ENCODE measurements around the gene SMAD5. TPM values are rescaled to one million over a fixed set of nuclear protein-coding genes. Genes with fewer than 3 reads are reported as not detected.

The SMAD5 gene
- total RNA-seq, 2 donors from 2014 or later: 5.8 to 12.1 TPM

- Mint-ChIP-seq H3K36me3 (no peaks in the 10 kb centered on the region), H3K9me3 (no peaks in the 10 kb centered on the region), H3K27ac (no peak overlapping the region)
- ATAC-seq (no peak), DNase-seq (ENCODE audit: low spot score in 2 of 2) (no peak)
Observed at GRCh38 chr5:136182618-136183017, 50.0 kb downstream of the SMAD5 start.

- DNase-seq (ENCODE audit: low spot score in 2 of 2) (no peak), ATAC-seq (no peak)
- Mint-ChIP-seq H3K27ac (no peak overlapping the region), H3K9me3 (peaks cover 0 to 3% of the 10 kb centered on the region in 2 donors), H3K36me3 (no peaks in the 10 kb centered on the region)
Observed at GRCh38 chr5:136185974-136186665, 53.5 kb downstream of the SMAD5 start.

- Mint-ChIP-seq H3K27ac (no peak overlapping the region), H3K9me3 (peaks cover 0 to 3% of the 10 kb centered on the region in 2 donors), H3K36me3 (peaks cover 0 to 5% of the 10 kb centered on the region in 2 donors)
- ATAC-seq: no peak
- DNase-seq (ENCODE audit: low spot score in 2 of 2): no peak
Observed at GRCh38 chr5:136186796-136187195, 54.2 kb downstream of the SMAD5 start.

GRCh38 chr5:136188859-136189258, 56.2 kb downstream of the SMAD5 start:
- no peak overlapping the region for H3K27ac Mint-ChIP-seq
- peaks cover 0 to 8% of the 10 kb centered on the region in 2 donors for H3K36me3 Mint-ChIP-seq

GRCh38 chr5:136190091-136190720, 57.6 kb downstream of the SMAD5 start:
- Mint-ChIP-seq H3K27ac (no peak overlapping the region), H3K36me3 (peaks cover 0 to 13% of the 10 kb centered on the region in 2 donors), H3K9me3 (peaks cover 0 to 3% of the 10 kb centered on the region in 2 donors)
- ATAC-seq (no peak), DNase-seq (ENCODE audit: low spot score in 2 of 2) (no peak)

More at GRCh38 chr5:136188859-136189258, 56.2 kb downstream of the SMAD5 start:
- ATAC-seq: no peak
- no peak for DNase-seq (ENCODE audit: low spot score in 2 of 2)
- peaks cover 0 to 3% of the 10 kb centered on the region in 2 donors for H3K9me3 Mint-ChIP-seq

- Mint-ChIP-seq H3K9me3 (peaks cover 0 to 3% of the 10 kb centered on the region in 2 donors), H3K36me3 (peaks cover 0 to 13% of the 10 kb centered on the region in 2 donors), H3K27ac (no peak overlapping the region)
- DNase-seq (ENCODE audit: low spot score in 2 of 2): no peak
- ATAC-seq: no peak
Observed at GRCh38 chr5:136190904-136191303, 58.3 kb downstream of the SMAD5 start.

- peaks cover 0 to 13% of the 10 kb centered on the region in 2 donors for H3K36me3 Mint-ChIP-seq
- DNase-seq (ENCODE audit: low spot score in 2 of 2) (no peak), ATAC-seq (no peak)
- H3K27ac Mint-ChIP-seq: no peak overlapping the region
- peaks cover 0 to 3% of the 10 kb centered on the region in 2 donors for H3K9me3 Mint-ChIP-seq
Observed at GRCh38 chr5:136191304-136192014, 58.8 kb downstream of the SMAD5 start.

- H3K36me3 Mint-ChIP-seq: peaks cover 0 to 13% of the 10 kb centered on the region in 2 donors
- DNase-seq (ENCODE audit: low spot score in 2 of 2) (no peak), ATAC-seq (no peak)
- no peak overlapping the region for H3K27ac Mint-ChIP-seq
- H3K9me3 Mint-ChIP-seq: peaks cover 0 to 3% of the 10 kb centered on the region in 2 donors
Observed at GRCh38 chr5:136192015-136192525, 59.4 kb downstream of the SMAD5 start.

GRCh38 chr5:136192526-136193321, 60.1 kb downstream of the SMAD5 start, which contains the start of gene SMIM32:
SMIM32 (minus strand) TSS chr5:136193162; CDS start chr5:136192524, 638 bp downstream.
- Mint-ChIP-seq H3K36me3 (peaks cover 0 to 13% of the 10 kb centered on the region in 2 donors), H3K27ac (no peak within 1 kb of the TSS), H3K9me3 (peaks cover 0 to 3% of the 10 kb centered on the region in 2 donors)
- ATAC-seq (no peak), DNase-seq (ENCODE audit: low spot score in 2 of 2) (no peak)

- peaks cover 0 to 13% of the 10 kb centered on the region in 2 donors for H3K36me3 Mint-ChIP-seq
- no peak overlapping the region for H3K27ac Mint-ChIP-seq
- ATAC-seq (no peak), DNase-seq (ENCODE audit: low spot score in 2 of 2) (no peak)
- no peaks in the 10 kb centered on the region for H3K9me3 Mint-ChIP-seq
Observed at GRCh38 chr5:136193322-136193935, 60.8 kb downstream of the SMAD5 start.

GRCh38 chr5:136194576-136194975, 61.9 kb downstream of the SMAD5 start:
- H3K36me3 Mint-ChIP-seq: peaks cover 0 to 13% of the 10 kb centered on the region in 2 donors
- ATAC-seq (no peak), DNase-seq (ENCODE audit: low spot score in 2 of 2) (no peak)
- H3K27ac Mint-ChIP-seq: no peak overlapping the region
- no peaks in the 10 kb centered on the region for H3K9me3 Mint-ChIP-seq

GRCh38 chr5:136195971-136196820, 63.6 kb downstream of the SMAD5 start:
- H3K36me3 Mint-ChIP-seq: peaks cover 0 to 13% of the 10 kb centered on the region in 2 donors
- no peak for DNase-seq (ENCODE audit: low spot score in 2 of 2)
- no peak for ATAC-seq
- no peaks in the 10 kb centered on the region for H3K9me3 Mint-ChIP-seq
- no peak overlapping the region for H3K27ac Mint-ChIP-seq

GRCh38 chr5:136197462-136198142, 65.0 kb downstream of the SMAD5 start:
- Mint-ChIP-seq H3K27ac (no peak overlapping the region), H3K36me3 (peaks cover 0 to 7% of the 10 kb centered on the region in 2 donors), H3K9me3 (no peaks in the 10 kb centered on the region)
- DNase-seq (ENCODE audit: low spot score in 2 of 2) (no peak), ATAC-seq (no peak)

GRCh38 chr5:136198453-136198852, 65.8 kb downstream of the SMAD5 start:
- ATAC-seq: no peak
- Mint-ChIP-seq H3K36me3 (peaks cover 0 to 7% of the 10 kb centered on the region in 2 donors), H3K9me3 (no peaks in the 10 kb centered on the region), H3K27ac (no peak overlapping the region)
- no peak for DNase-seq (ENCODE audit: low spot score in 2 of 2)

- ATAC-seq (no peak), DNase-seq (ENCODE audit: low spot score in 2 of 2) (no peak)
- H3K27ac Mint-ChIP-seq: no peak overlapping the region
- no peaks in the 10 kb centered on the region for H3K36me3 Mint-ChIP-seq
- H3K9me3 Mint-ChIP-seq: no peaks in the 10 kb centered on the region
Observed at GRCh38 chr5:136199408-136199807, 66.8 kb downstream of the SMAD5 start.

Data from activated naive CD4-positive, alpha-beta T cell treated with anti-CD3 and anti-CD28 coated beads, Interleukin-2, amount 50 U/mL, for 72 hours (primary cell).